Erythroblast (primary cell): ENCODE measurements around the gene DST.

Experiments used
- GATA1 ChIP-seq: IDR thresholded peaks from 2 replicates; pipeline ENCODE4 v1.6.1; 2011; ENCODE audit warnings: low read depth, mild to moderate bottlenecking, control low read depth, low read length, moderate library complexity
- POLR2A ChIP-seq: IDR thresholded peaks from 2 replicates; pipeline ENCODE4 v1.6.1; 2011; ENCODE audit warnings: mild to moderate bottlenecking, low read length

GRCh38 chr6:56643379-56644089 lies 845 bp upstream of the DST start:
- TF ChIP-seq POLR2A (no peak), GATA1 (no peak)
